LNCaP clone FGC (cell line): Measurements from ENCODE around the gene KBTBD12.
"Not testable (repeated sequence)": the region's sequence is repeated elsewhere in the genome, so short reads cannot be mapped to it uniquely, and the experiment has no call there.

ENCODE experiments used
- DNase-seq: peaks from one replicate; pipeline ENCODE4 v3.0.0-alpha.2; 2011; ENCODE audit warnings: low read depth
- H3K4me3 ChIP-seq: 2 replicates; pipeline ENCODE4 v1.5.1; 2011; ENCODE audit warnings: mild to moderate bottlenecking, low read depth, low read length, control low read depth
- TF ChIP-seq, protein P1 (sequence below): IDR thresholded peaks from 2 replicates; pipeline ENCODE4 v1.5.1; 2012; ENCODE audit warnings: mild to moderate bottlenecking; ENCODE audit not compliant: control insufficient read depth, insufficient read depth; ENCODE audit errors: extremely low read depth

Gene KBTBD12, protein sequence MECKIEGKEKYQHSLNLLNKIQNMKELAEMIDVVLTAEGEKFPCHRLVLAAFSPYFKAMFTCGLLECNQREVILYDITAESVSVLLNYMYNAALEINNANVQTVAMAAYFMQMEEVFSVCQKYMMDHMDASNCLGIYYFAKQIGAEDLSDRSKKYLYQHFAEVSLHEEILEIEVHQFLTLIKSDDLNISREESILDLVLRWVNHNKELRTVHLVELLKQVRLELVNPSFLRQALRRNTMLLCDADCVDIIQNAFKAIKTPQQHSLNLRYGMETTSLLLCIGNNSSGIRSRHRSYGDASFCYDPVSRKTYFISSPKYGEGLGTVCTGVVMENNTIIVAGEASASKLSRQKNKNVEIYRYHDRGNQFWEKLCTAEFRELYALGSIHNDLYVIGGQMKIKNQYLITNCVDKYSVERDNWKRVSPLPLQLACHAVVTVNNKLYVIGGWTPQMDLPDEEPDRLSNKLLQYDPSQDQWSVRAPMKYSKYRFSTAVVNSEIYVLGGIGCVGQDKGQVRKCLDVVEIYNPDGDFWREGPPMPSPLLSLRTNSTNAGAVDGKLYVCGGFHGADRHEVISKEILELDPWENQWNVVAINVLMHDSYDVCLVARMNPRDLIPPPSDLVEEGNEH

GRCh38 chr3:127915115-127915936 lies at the start of gene KBTBD12:
TSS of gene KBTBD12 (plus strand) at chr3:127915232. CDS start at chr3:127923062, 7,830 bp downstream.
- TF ChIP-seq, protein P1, sequence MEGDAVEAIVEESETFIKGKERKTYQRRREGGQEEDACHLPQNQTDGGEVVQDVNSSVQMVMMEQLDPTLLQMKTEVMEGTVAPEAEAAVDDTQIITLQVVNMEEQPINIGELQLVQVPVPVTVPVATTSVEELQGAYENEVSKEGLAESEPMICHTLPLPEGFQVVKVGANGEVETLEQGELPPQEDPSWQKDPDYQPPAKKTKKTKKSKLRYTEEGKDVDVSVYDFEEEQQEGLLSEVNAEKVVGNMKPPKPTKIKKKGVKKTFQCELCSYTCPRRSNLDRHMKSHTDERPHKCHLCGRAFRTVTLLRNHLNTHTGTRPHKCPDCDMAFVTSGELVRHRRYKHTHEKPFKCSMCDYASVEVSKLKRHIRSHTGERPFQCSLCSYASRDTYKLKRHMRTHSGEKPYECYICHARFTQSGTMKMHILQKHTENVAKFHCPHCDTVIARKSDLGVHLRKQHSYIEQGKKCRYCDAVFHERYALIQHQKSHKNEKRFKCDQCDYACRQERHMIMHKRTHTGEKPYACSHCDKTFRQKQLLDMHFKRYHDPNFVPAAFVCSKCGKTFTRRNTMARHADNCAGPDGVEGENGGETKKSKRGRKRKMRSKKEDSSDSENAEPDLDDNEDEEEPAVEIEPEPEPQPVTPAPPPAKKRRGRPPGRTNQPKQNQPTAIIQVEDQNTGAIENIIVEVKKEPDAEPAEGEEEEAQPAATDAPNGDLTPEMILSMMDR = no peak
- DNase-seq = no peak
- no peak within 1 kb of the TSS for H3K4me3 ChIP-seq

GRCh38 chr3:127865941-127866340 lies 49.1 kb upstream of the KBTBD12 start:
- H3K4me3 ChIP-seq = no peak overlapping the region
- TF ChIP-seq, protein P1 = no peak
- DNase-seq = no peak

DNA sequence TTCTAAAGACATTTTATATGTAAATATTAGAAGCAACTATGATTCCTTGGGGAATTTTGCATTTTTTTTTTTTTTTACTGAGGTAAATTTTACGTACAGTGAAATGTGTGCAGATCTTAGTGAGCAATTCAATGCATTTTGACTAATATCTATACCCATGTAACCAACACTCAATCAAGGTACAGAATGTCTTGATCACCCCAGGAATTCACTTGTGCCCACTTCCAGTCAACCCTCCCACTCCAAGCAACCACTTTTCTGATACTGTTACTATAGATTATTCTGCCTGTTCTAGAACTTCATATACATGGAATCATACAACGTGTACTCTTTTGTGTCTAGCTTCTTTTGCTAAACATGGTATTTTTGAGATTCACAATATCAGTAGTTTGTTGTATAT lies 47.6 kb upstream of the KBTBD12 start:
- TF ChIP-seq, protein P1 = no peak
- no peak overlapping the region for H3K4me3 ChIP-seq
- DNase-seq = no peak

GRCh38 chr3:127867986-127868385 lies 47.0 kb upstream of the KBTBD12 start:
- TF ChIP-seq, protein P1 = no peak
- H3K4me3 ChIP-seq = no peak overlapping the region
- no peak for DNase-seq

DNA sequence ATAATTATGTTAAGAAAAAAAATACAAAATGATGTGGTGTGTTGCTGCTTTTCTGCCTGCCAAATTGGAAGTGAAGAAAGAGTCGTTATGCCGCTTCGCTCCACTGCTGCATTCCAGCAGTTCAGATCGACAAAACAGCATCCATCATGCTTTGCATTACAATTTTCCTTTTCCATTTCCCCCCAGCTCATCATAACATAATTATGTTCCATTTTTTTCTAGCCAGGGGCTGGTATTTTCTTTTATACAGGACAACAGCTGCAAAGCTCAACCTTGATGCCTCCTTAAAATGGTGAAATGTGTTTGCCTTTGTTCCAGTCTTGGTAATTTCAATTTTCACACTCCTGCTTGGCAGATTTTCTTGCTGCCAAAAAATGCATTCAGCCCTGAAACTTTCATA lies 44.9 kb upstream of the KBTBD12 start:
- DNase-seq = no peak
- TF ChIP-seq, protein P1 = no peak
- H3K4me3 ChIP-seq = no peak overlapping the region

DNA sequence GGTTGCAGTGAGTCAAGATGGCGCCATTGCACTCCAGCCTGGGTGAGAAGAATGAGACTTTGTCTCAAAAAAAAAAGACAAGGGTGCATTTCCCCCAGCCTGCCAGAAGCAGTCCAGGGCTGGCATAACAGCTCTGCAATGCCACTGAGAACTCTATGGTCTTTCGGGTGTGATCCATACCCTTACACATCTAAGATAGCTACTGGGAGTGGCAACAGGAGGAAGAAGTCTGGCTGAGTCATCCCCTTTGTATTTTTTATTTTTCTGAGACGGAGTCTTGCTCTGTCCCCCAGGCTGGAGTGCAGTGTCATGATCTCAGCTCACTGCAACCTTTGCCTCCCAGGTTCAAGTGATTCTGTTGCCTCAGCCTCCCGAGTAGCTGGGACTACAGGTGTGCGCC lies 40.9 kb upstream of the KBTBD12 start:
- DNase-seq, H3K4me3 ChIP-seq: not testable (repeated sequence)

GRCh38 chr3:127881586-127881985 lies 33.4 kb upstream of the KBTBD12 start:
- no peak for DNase-seq
- no peak overlapping the region for H3K4me3 ChIP-seq
- TF ChIP-seq, protein P1 = no peak
